Fibroblast of lung (primary cell): Measurements from ENCODE around the gene UBE2E2. TPM values are rescaled to one million over a fixed set of nuclear protein-coding genes. Genes with fewer than 3 reads are reported as not detected.

Experiments
- DNase-seq, 2 donors: peaks; one replicate each; pipeline versions ENCODE4 v3.0.0 to v3.0.0-alpha.2; 2010; ENCODE audit warnings: low read depth in 2 of 2
- H2AFZ ChIP-seq: 2 replicates; pipeline ENCODE4 v1.5.1; 2012; ENCODE audit warnings: low read length, control low read depth, inconsistent platforms
- H3K27ac ChIP-seq: 2 replicates; pipeline ENCODE4 v1.5.1; 2011; ENCODE audit warnings: low read length, control low read depth; ENCODE audit not compliant: insufficient read depth
- H3K27me3 ChIP-seq: 2 replicates; pipeline ENCODE4 v1.5.1; 2011; ENCODE audit warnings: mild to moderate bottlenecking, low read length; ENCODE audit not compliant: control insufficient read depth, insufficient read depth
- H3K36me3 ChIP-seq: 2 replicates; pipeline ENCODE4 v1.5.1; 2011; ENCODE audit warnings: low read length; ENCODE audit not compliant: control insufficient read depth, insufficient read depth
- H3K4me1 ChIP-seq: 2 replicates; pipeline ENCODE4 v1.5.1; 2011; ENCODE audit warnings: low read length; ENCODE audit not compliant: control insufficient read depth, insufficient read depth; ENCODE audit errors: extremely low read depth
- H3K4me2 ChIP-seq: 2 replicates; pipeline ENCODE4 v1.5.1; 2011; ENCODE audit warnings: low read length, control low read depth; ENCODE audit not compliant: insufficient read depth; ENCODE audit errors: extremely low read depth
- H3K4me3 ChIP-seq, 4 experiments: fragments of 200-600 bp in 1 of 4; sonication (generic) in 1 of 4; replicated peaks in 1 of 4; 2 replicates each; pipeline ENCODE4 v1.5.1; 2011 to 2016; ENCODE audit warnings: low read length in 4 of 4, low read depth in 3 of 4, mild to moderate bottlenecking in 3 of 4, control low read depth in 2 of 4, inconsistent platforms in 1 of 4, mixed read lengths in 1 of 4; ENCODE audit not compliant: insufficient read depth in 1 of 4; ENCODE audit errors: control extremely low read depth in 1 of 4
- H3K79me2 ChIP-seq: 2 replicates; pipeline ENCODE4 v1.5.1; 2012; ENCODE audit warnings: mild to moderate bottlenecking, low read length, inconsistent platforms; ENCODE audit not compliant: control insufficient read depth, insufficient read depth
- H3K9ac ChIP-seq: 2 replicates; pipeline ENCODE4 v1.5.1; 2011; ENCODE audit warnings: mild to moderate bottlenecking, low read length, control low read depth; ENCODE audit not compliant: insufficient read depth
- H3K9me3 ChIP-seq: 2 replicates; pipeline ENCODE4 v1.5.1; 2012; ENCODE audit warnings: low read depth, low read length; ENCODE audit not compliant: control insufficient read depth, insufficient read depth
- H4K20me1 ChIP-seq: 2 replicates; pipeline ENCODE4 v1.5.1; 2011; ENCODE audit warnings: low read length; ENCODE audit not compliant: control insufficient read depth, insufficient read depth; ENCODE audit errors: extremely low read depth
- CTCF ChIP-seq, 2 donors: IDR thresholded peaks in 1 of 2; conservative IDR thresholded peaks in 1 of 2; 1 replicate in 1 of 2; 2 replicates in 1 of 2; pipeline ENCODE4 v1.5.1; 2011 to 2012; ENCODE audit warnings: low read length in 2 of 2, control low read depth in 1 of 2, inconsistent platforms in 1 of 2, low read depth in 1 of 2, mild to moderate bottlenecking in 1 of 2
- EZH2 ChIP-seq: IDR thresholded peaks from 2 replicates; pipeline ENCODE4 v1.5.1; 2012; ENCODE audit warnings: low read length, control low read depth, mild to moderate bottlenecking; ENCODE audit errors: missing control alignments
- polyA plus RNA-seq, 2 donors: library from polyadenylated mRNA; depleted of rRNA in 1 of 2; stranded (reverse) in 1 of 2; unstranded in 1 of 2; fragments of >200 nt; gene quantifications; 2 replicates each; pipeline ENCODE4 v1.2.1, GENCODE V29; 2011 to 2012; ENCODE audit warnings: missing spikeins in 1 of 2
- total RNA-seq: library from RNA; depleted of rRNA; stranded (reverse); fragments of >200 nt; gene quantifications from 2 replicates; pipeline ENCODE4 v1.2.1, GENCODE V29; 2014

The UBE2E2 gene
- total and polyA plus RNA-seq, 2 donors (not counting 1 experiment from before 2014, with no cell fraction given) = 79.8 to 127 TPM

DNA sequence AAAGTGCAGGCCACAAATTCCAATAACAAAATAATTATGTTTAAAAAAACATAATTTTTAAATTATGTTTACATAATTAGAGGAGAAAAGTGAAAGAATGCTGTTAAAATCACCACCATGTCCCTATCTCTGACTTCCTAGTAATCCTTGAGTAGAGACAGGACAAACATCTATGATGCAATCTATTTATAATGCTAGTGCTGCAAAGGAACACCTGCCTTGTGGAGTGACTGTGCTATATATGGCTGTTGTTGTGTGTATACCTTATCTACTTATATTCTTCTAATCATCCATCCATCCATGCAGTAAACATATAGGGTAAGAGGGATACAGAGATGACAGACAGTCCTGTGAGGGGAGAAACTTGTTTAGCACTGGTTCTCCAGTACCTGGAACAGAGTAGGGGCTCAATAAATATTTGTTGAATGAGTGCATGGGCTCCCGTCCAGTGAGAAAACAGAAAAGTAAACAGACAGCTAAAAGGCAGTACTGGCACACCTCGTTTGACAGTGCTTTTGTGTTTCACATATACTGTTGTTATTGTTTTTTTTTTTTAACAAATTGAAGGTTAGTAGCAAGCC is 373.3 kb downstream of the UBE2E2 start:
- no peaks in the 10 kb centered on the region for H4K20me1 ChIP-seq
- H2AFZ ChIP-seq = no peak overlapping the region
- no peak overlapping the region for H3K27ac ChIP-seq
- no peaks in the 10 kb centered on the region for H3K36me3 ChIP-seq
- no peak overlapping the region for H3K4me3 ChIP-seq
- no peaks in the 10 kb centered on the region for H3K9me3 ChIP-seq
- peaks cover 2% of the 10 kb centered on the region for H3K4me1 ChIP-seq
- H3K27me3 ChIP-seq = no peaks in the 10 kb centered on the region
- no peaks in the 10 kb centered on the region for H3K79me2 ChIP-seq
- TF ChIP-seq EZH2 (no peak), CTCF (conservative IDR thresholded peaks at IDR 0.05 in 1 of 2, IDR thresholded peaks at IDR 0.05 in 1 of 2; ENCODE audit: low read depth in 1 of 2, low read length in 2 of 2) (no peak)
- H3K9ac ChIP-seq = no peak overlapping the region
- DNase-seq = no peak
- H3K4me2 ChIP-seq = no peak overlapping the region

DNA sequence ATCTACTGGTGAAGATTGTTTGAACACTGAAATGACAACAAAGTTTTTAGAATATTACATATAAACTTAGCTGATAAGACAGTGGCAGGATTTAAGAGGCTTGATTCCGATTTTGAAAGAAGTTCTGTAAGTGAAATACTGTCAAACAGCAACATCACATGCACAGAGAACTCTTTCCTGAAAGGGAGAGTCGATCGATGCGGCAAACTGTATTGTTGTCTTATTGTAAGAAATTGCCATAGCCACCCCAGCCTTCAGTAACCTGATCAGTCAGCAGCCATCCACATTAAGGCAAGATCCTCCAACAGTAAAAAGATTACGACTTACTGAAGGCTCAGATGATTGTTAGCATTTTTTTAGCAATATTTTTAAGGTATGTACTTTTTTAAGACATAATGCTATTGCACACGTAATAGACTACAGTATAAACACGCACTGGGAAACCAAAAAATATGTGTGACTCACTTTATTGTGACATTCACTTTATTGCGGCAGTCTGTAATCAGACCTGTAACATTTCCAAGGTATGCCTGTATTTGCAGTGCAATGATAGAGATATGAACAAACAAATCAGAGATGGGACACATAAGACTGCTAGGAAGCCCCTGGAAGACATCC is 377.1 kb downstream of the UBE2E2 start:
- Histone ChIP-seq H3K36me3 (no peaks in the 10 kb centered on the region), H3K4me3 (no peak overlapping the region), H3K27ac (no peak overlapping the region), H2AFZ (no peak overlapping the region), H3K79me2 (no peaks in the 10 kb centered on the region), H3K9ac (no peak overlapping the region), H4K20me1 (no peaks in the 10 kb centered on the region), H3K9me3 (no peaks in the 10 kb centered on the region), H3K4me2 (no peak overlapping the region), H3K4me1 (peaks cover 2% of the 10 kb centered on the region), H3K27me3 (no peaks in the 10 kb centered on the region)
- TF ChIP-seq CTCF (conservative IDR thresholded peaks at IDR 0.05 in 1 of 2, IDR thresholded peaks at IDR 0.05 in 1 of 2; ENCODE audit: low read depth in 1 of 2, low read length in 2 of 2) (no peak), EZH2 (no peak)
- DNase-seq = peak; percentile 67 to 81

DNA sequence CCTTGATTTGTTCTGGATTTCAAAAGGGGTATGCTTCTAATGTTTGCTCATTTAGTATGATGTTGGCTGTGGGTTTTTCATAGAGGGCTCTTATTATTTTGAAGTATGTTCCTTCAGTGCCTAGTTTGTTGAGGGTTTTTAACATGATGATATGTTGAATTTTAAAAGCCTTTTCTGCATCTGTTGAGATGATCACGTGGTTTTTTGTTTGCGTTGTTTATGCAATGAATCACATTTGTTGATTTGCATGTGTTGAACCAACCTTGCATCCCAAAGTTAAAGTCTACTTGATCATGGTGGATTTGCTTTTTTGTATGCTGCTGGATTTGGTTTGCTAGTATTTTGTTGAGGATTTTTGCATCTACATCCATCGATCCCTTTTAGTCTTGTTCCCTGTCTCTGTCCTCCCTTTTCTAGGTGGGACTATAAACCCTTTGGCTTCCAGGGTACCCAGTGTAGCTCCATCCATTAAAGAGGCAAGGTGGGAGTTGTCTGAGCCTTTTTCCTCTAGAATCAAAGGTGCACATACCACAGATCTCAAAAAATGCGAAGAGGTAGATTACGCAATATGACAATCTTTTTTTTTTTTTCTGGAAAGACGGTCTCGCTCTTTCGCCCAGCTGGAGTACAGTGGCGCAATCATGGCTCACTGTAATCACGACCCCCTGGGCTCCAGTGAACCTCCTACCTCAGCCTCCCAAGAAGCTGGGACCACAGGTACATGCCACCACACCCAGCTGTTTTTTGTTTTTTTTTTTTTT is 381.0 kb downstream of the UBE2E2 start:
- H3K4me1 ChIP-seq = no peaks in the 10 kb centered on the region

More for the DNA sequence above, 381.0 kb downstream of the UBE2E2 start:
- H4K20me1 ChIP-seq = no peaks in the 10 kb centered on the region
- H3K27me3 ChIP-seq = no peaks in the 10 kb centered on the region
- H3K79me2 ChIP-seq = no peaks in the 10 kb centered on the region
- H3K36me3 ChIP-seq = no peaks in the 10 kb centered on the region
- DNase-seq = no peak
- H3K9me3 ChIP-seq = no peaks in the 10 kb centered on the region
- H3K27ac ChIP-seq = no peak overlapping the region
- H3K9ac ChIP-seq = no peak overlapping the region
- no peak overlapping the region for H3K4me3 ChIP-seq
- TF ChIP-seq CTCF (conservative IDR thresholded peaks at IDR 0.05 in 1 of 2, IDR thresholded peaks at IDR 0.05 in 1 of 2; ENCODE audit: low read depth in 1 of 2, low read length in 2 of 2) (no peak), EZH2 (no peak)
- H2AFZ ChIP-seq = no peak overlapping the region
- no peak overlapping the region for H3K4me2 ChIP-seq
